Esophagus squamous epithelium (tissue), 4 donors: ENCODE results near the gene GRIK3.

Experiments used
- POLR2A ChIP-seq, 4 donors: fragments of 450-650 bp; IDR thresholded peaks; one replicate each; pipeline ENCODE4 v1.6.1; 2017; ENCODE audit warnings: antibody characterized with exemption in 4 of 4, mild to moderate bottlenecking in 4 of 4, moderate library complexity in 3 of 4
- TF ChIP-seq, protein P1 (sequence below), 6 experiments: fragments of 450-650 bp in 4 of 6; fragments of 200-600 bp in 2 of 6; sonication (generic) in 2 of 6; IDR thresholded peaks; one replicate each; pipeline ENCODE4 v1.5.1; 2016 to 2019; ENCODE audit warnings: antibody characterized with exemption in 6 of 6, mild to moderate bottlenecking in 4 of 6, moderate library complexity in 4 of 6

GRCh38 chr1:36927826-36928225, 106.5 kb downstream of the GRIK3 start:
- TF ChIP-seq, protein P1, sequence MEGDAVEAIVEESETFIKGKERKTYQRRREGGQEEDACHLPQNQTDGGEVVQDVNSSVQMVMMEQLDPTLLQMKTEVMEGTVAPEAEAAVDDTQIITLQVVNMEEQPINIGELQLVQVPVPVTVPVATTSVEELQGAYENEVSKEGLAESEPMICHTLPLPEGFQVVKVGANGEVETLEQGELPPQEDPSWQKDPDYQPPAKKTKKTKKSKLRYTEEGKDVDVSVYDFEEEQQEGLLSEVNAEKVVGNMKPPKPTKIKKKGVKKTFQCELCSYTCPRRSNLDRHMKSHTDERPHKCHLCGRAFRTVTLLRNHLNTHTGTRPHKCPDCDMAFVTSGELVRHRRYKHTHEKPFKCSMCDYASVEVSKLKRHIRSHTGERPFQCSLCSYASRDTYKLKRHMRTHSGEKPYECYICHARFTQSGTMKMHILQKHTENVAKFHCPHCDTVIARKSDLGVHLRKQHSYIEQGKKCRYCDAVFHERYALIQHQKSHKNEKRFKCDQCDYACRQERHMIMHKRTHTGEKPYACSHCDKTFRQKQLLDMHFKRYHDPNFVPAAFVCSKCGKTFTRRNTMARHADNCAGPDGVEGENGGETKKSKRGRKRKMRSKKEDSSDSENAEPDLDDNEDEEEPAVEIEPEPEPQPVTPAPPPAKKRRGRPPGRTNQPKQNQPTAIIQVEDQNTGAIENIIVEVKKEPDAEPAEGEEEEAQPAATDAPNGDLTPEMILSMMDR (IDR thresholded peaks at IDR 0.05): no peak
- TF ChIP-seq POLR2A (IDR thresholded peaks at IDR 0.05): no peak
